Spinal cord (tissue), 10 donors: Measurements from ENCODE around the gene PTGES2. TPM values are rescaled to one million over a fixed set of nuclear protein-coding genes. Genes with fewer than 3 reads are reported as not detected.
"Not testable (repeated sequence)": the region's sequence is repeated elsewhere in the genome, so short reads cannot be mapped to it uniquely, and the experiment has no call there.

Source experiments
- DNase-seq, 6 donors: peaks; one replicate each; pipeline versions ENCODE4 v3.0.0 to v3.0.0-alpha.2; 2013 to 2015; ENCODE audit warnings: low spot score in 6 of 6, low read depth in 4 of 6
- H3K27ac ChIP-seq: one replicate; pipeline ENCODE4 v1.5.1; 2013; ENCODE audit warnings: low read depth, low read length, control low read depth
- H3K27me3 ChIP-seq: one replicate; pipeline ENCODE4 v1.6.1; 2013; ENCODE audit warnings: low read length; ENCODE audit not compliant: control insufficient read depth, insufficient read depth
- H3K36me3 ChIP-seq: one replicate; pipeline ENCODE4 v1.6.1; 2013; ENCODE audit warnings: low read length; ENCODE audit not compliant: control insufficient read depth, insufficient read depth
- H3K4me1 ChIP-seq: one replicate; pipeline ENCODE4 v1.6.1; 2013; ENCODE audit warnings: low read length; ENCODE audit not compliant: control insufficient read depth, insufficient read depth
- H3K4me3 ChIP-seq: one replicate; pipeline ENCODE4 v1.5.1; 2013; ENCODE audit warnings: low read depth, low read length, control low read depth
- H3K9me3 ChIP-seq: one replicate; pipeline ENCODE4 v1.6.1; 2013; ENCODE audit warnings: low read length; ENCODE audit not compliant: control insufficient read depth, insufficient read depth
- WGBS: methylation state at CpG from one replicate; pipeline ENCODE4 v1.1.5; 2013; ENCODE audit warnings: missing lambda C conversion rate; ENCODE audit not compliant: insufficient coverage; 5-methylcytosine and 5-hydroxymethylcytosine counted together
- polyA plus RNA-seq, 2 donors: library from polyadenylated mRNA; unstranded; fragments of 120-200 nt; gene quantifications; one replicate each; pipeline ENCODE4 v1.2.1, GENCODE V29; 2013; ENCODE audit not compliant: insufficient read length in 2 of 2
- total RNA-seq, 2 donors: library from RNA; depleted of rRNA in 1 of 2; stranded (reverse); fragments of 120-200 nt in 1 of 2; fragments of >200 nt in 1 of 2; gene quantifications; one replicate each; pipeline versions ENCODE4 v1.2.3 to v1.2.4, GENCODE V29; 2013 to 2014
- donor health status: healthy.

Gene PTGES2
- total and polyA plus RNA-seq, 4 donors, result 39.1 to 88.9 (median 62.9) TPM

DNA sequence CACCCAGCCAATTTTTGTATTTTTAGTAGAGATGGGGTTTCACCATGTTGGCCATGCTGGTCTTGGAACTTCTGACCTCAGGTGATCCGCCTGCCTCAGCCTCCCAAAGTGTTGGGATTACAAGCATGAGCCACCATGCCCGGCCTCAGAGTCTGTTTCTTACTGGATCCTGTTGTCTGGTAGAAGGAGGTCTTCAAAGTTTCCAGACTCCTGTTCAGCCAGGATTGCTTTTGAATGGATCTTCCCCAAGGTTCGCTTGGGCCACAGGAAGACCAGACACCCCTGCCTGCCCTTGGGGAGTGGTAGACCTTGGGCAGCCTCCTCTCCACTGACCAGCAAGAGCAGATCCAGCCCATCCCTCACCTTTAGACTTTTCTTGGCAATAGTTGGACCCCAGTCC is 14.1 kb upstream of the PTGES2 start:
- H3K4me1 ChIP-seq, result no peaks in the 10 kb centered on the region
- DNase-seq, result no peak
- 100% methylated on average over 3 of the region's 3 CpGs for WGBS
- no peak overlapping the region for H3K27ac ChIP-seq
- H3K27me3 ChIP-seq, result no peaks in the 10 kb centered on the region
- no peaks in the 10 kb centered on the region for H3K36me3 ChIP-seq
- H3K9me3 ChIP-seq, result no peaks in the 10 kb centered on the region
- H3K4me3 ChIP-seq, result no peak overlapping the region

DNA sequence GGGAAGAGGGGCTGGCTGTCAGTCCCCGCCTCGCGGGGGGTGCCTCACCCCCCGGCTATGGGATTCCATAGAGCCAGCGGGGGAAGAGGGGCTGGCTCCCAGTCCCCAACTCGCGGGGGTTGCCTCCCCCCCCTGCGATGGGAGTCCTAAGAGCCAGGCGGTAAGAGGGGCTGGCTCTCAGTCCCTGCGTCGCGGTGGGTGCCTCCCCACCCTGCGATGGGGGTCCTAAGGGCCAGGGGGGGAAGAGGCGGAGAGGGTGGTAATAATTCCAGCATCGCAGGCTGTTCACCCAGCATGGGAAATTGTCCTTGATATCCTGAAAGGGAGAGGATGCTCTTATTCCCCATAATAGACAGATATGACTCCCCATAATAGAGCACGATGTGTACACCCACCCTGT is 12.1 kb upstream of the PTGES2 start:
- DNase-seq, result no peak
- no peaks in the 10 kb centered on the region for H3K36me3 ChIP-seq
- no peaks in the 10 kb centered on the region for H3K27me3 ChIP-seq
- H3K4me1 ChIP-seq, result no peaks in the 10 kb centered on the region
- 70% methylated on average over 4 of the region's 16 CpGs for WGBS
- no peak overlapping the region for H3K4me3 ChIP-seq
- H3K27ac ChIP-seq, result no peak overlapping the region
- H3K9me3 ChIP-seq, result no peaks in the 10 kb centered on the region

DNA sequence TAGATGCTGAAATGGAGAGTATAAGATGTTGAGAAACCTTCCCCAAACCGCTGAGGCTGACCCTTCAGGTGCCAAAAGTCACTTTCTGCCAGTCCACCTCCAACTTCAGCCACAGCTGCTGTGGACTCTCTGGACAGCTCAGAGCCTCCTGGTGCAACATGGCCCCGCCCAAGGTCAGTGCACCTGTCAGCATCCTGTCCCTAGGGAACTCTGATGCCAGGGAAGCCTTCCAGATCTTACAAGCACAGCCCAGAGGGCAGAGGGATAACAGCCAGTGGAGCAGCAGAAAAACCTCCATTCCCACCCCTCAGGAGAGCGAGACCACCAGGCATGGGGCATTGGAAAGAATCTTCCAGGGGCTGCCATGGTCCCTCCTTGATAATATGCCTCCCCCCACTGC is 10.5 kb upstream of the PTGES2 start:
- Histone ChIP-seq H3K36me3 (no peaks in the 10 kb centered on the region), H3K4me1 (no peaks in the 10 kb centered on the region), H3K27me3 (no peaks in the 10 kb centered on the region), H3K9me3 (no peaks in the 10 kb centered on the region), H3K27ac (no peak overlapping the region), H3K4me3 (no peak overlapping the region)
- DNase-seq, result no peak
- 100% methylated on average over 1 of the region's 3 CpGs for WGBS

DNA sequence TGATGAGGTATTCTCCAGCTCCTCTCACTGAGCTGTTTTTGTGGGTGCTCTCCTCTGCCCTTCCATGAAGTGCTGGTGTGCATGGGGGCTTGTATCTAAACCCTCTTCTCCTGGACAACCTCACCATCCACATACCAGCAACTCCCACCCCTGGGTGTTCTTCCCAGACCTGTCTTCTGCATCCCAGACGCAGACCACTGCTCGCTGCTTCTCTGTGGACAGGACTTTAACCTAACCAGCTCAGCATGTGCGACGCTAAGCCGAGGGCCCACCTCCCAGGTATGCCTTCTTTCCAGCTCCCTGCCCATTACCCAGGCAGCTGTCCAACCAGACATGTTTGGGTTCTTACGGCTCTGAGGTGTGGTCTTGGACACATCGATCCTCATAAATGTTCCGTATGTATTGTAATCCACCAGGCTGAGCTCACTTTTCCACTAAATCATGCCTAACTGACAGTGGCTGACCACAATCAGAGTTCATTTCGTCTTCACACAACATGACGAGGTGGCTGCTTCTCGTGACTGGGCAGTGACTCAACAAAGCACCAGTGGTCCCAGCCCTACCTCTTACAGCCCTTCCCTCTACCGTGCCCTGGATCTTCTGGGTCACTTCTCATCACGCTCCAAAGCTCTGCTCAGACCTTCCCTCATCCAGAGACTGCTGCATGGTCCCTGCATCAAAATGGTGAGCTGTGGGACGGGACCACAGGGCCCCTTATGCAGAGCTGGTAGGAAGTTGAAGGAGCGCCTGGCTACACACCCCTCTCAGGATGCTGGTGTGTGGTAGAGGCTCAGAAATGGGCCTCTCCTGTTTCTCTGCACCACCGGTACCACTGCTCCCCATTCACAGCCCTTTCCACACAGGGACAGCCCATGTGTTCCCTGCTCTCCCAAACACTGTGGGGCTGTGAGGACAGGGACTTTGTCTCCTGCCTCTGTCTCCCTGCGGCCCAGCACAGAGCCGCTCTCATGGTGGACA is 9.6 kb upstream of the PTGES2 start:
- H3K27ac ChIP-seq, result no peak overlapping the region
- H3K4me3 ChIP-seq, result no peak overlapping the region
- no peaks in the 10 kb centered on the region for H3K36me3 ChIP-seq
- no peak for DNase-seq
- 83% methylated on average over 14 of the region's 18 CpGs for WGBS
- no peaks in the 10 kb centered on the region for H3K27me3 ChIP-seq
- no peaks in the 10 kb centered on the region for H3K9me3 ChIP-seq
- peaks cover 1% of the 10 kb centered on the region for H3K4me1 ChIP-seq

DNA sequence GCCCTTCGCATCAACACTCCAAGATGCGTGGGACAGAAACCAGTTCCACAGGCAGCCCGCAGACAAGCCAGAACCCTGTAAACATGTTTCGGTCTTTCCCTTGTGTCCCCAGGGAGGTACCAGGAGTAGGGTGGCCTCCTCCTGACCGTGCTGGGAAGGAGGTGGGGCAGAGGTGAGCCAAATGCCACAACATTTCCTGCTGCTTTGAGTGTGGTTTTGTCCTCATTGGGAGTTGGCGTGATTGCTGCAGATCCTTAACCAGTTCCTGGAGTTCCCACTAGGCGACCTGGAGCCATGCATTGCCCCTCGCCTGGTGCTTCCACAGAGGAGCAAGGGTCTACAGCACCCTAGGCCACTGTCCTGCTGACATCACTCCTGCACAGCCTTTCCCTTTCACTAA is 8.0 kb upstream of the PTGES2 start:
- peaks cover 12% of the 10 kb centered on the region for H3K4me1 ChIP-seq
- not testable (repeated sequence) for H3K36me3 ChIP-seq, H3K9me3 ChIP-seq, H3K4me3 ChIP-seq, H3K27me3 ChIP-seq, H3K27ac ChIP-seq, DNase-seq
- 68% methylated on average over 8 of the region's 8 CpGs for WGBS

DNA sequence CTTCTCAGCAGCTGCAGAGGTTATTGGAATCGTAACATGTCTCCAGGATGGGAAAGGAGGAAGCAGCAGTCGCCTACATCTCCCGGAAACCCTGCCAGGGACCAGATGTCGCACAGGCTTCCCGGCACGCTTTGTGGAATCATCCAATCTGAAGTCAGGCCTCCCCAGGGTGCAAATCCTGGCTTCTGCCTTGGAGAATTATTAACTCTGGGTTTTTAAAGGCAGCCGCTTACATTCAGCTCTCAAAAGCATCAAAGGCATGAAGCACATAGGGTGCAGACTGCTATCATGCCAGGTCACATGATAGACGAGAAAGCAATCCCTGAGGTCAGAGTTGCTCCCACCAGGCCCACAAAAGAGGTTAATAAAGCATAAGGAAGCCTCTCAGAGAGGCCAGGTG is 4.6 kb upstream of the PTGES2 start:
- 13% methylated on average over 8 of the region's 8 CpGs for WGBS
- not testable (repeated sequence) for H3K4me3 ChIP-seq, H3K36me3 ChIP-seq, H3K27ac ChIP-seq, H3K27me3 ChIP-seq, H3K9me3 ChIP-seq
- H3K4me1 ChIP-seq, result peaks cover 25% of the 10 kb centered on the region
- peak in 3 of 6 donors; percentile 11 to 89 (median 54) for DNase-seq

DNA sequence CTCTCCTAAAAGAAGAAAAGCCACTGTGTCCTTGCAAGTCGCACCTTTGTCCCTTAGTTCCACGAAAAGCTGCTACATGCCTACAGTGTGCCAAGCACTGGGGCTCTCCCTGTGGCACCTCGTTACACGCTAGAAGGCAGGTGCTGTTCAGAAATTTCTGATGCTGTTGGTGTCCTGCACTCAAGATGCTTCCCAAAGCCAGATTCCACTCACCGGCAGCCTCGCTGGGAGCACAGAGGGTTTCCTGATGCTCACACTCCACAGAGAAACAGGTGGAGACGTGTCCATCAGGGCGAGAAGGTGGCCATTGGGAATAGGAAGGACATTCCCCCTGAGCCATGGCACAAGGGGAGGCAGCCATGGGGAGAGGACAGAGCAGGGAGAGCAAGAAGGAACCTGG is 3.8 kb upstream of the PTGES2 start:
- not testable (repeated sequence) for DNase-seq, H3K9me3 ChIP-seq, H3K36me3 ChIP-seq, H3K4me3 ChIP-seq, H3K27me3 ChIP-seq
- Histone ChIP-seq H3K27ac (peak overlapping the region; percentile 25), H3K4me1 (peaks cover 33% of the 10 kb centered on the region)
- WGBS, result 90% methylated on average over 5 of the region's 8 CpGs

DNA sequence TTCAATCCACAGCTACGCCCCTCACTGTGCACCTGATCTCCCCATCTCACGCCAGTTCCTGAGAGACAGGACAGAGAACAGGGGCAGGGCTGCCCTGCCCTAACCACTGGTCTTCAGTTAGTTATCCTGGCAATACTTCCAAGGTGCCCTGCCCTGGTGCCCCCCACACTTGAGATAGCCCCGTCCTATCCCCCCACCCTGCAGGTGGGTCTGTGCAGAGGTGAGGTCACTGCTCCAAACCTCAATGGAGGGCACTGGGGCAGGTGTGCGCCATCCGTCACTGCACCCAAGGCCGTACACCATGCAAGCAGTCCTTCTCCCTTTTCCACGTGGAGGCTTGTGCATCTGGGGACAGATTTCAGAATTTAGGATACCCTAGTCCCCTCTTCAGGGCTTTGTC is 3.1 kb upstream of the PTGES2 start:
- not testable (repeated sequence) for H3K27ac ChIP-seq, H3K27me3 ChIP-seq, DNase-seq, H3K36me3 ChIP-seq, H3K9me3 ChIP-seq, H3K4me3 ChIP-seq
- WGBS, result 53% methylated on average over 3 of the region's 7 CpGs
- peaks cover 40% of the 10 kb centered on the region for H3K4me1 ChIP-seq

DNA sequence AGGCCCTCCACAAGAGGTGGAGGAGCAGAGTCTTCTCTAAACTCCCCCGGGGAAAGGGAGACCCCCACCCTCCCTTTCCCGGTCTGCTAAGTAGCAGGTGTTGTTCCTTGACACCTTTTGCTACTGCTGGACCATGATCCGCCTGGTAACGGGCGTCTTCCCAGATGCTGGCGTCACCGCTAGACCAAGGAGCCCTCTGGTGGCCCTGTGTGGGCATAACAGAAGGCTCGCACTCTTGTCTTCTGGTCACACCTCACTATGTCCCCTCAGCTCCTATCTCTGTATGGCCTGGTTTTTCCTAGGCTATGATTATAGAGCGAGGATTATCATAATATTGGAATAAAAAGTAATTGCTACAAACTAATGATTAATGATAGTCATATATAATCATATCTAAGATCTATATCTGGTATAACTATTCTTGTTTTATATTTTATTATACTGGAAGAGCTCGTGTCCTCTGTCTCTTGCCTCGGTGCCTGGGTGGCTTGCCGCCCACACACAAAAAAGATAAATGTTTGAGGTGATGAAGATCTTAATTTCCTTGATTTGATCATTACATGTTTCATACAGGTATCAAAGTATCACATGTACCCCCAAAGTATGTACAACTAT is 2.6 kb upstream of the PTGES2 start:
- WGBS, result no CpG with 5 or more reads among the region's 12 CpGs
- peaks cover 46% of the 10 kb centered on the region for H3K4me1 ChIP-seq
- not testable (repeated sequence) for H3K27me3 ChIP-seq, DNase-seq, H3K36me3 ChIP-seq, H3K9me3 ChIP-seq, H3K4me3 ChIP-seq, H3K27ac ChIP-seq
